ENCODE measurements around the gene FHIT. TPM values are rescaled to one million over a fixed set of nuclear protein-coding genes. Genes with fewer than 3 reads are reported as not detected.

Gene FHIT
- total and polyA plus RNA-seq, 10 of the 15 experiments (the other 5 are each of a cell fraction or from before 2014, with no cell fraction given): 4.2 to 14.9 (median 9.4) TPM

- POLR2A ChIA-PET: no interaction called here
- no peaks in the 10 kb centered on the region for H3K9me3 ChIP-seq (replicated peaks; ENCODE audit: control insufficient read depth, insufficient read depth, low read length)
- no peak for DNase-seq (ENCODE audit: low read depth, low spot score)
- H3K27me3 ChIP-seq (replicated peaks in 1 of 2; ENCODE audit: control insufficient read depth in 2 of 2, insufficient read depth in 2 of 2, low read length in 1 of 2): no peaks in the 10 kb centered on the region
- H3K9ac ChIP-seq (ENCODE audit: control insufficient read depth, insufficient read depth, low read length): no peak overlapping the region
- no peak overlapping the region for H3K27ac ChIP-seq (ENCODE audit: control insufficient read depth, insufficient read depth)
- BruUV-seq (replicated peaks): no TSS peak
- no peak overlapping the region for H3K4me3 ChIP-seq
- RAD21 ChIA-PET (ENCODE audit: unreplicated experiment): no interaction called here
- no peak overlapping the region for H3K4me2 ChIP-seq (ENCODE audit: control insufficient read depth, insufficient read depth)
- CTCF ChIA-PET: no interaction called here
- ATAC-seq: no peak
- in situ Hi-C loops (cut with MboI) (no loop called here), intact Hi-C loops (cut with micrococcal nuclease; ENCODE audit: unreplicated experiment) (no loop called here)
- H3K36me3 ChIP-seq (ENCODE audit: control insufficient read depth in 2 of 2, insufficient read depth in 2 of 2, low read length in 1 of 2): no peaks in the 10 kb centered on the region
- H4K20me1 ChIP-seq (ENCODE audit: control insufficient read depth, insufficient read depth): no peaks in the 10 kb centered on the region
- no peaks in the 10 kb centered on the region for H3K79me2 ChIP-seq (ENCODE audit: control insufficient read depth, insufficient read depth, low read length)
- peaks cover 11% of the 10 kb centered on the region for H3K4me1 ChIP-seq (ENCODE audit: control insufficient read depth, insufficient read depth, low read length)
- SMC1A ChIA-PET (ENCODE audit: uncharacterized antibody, unreplicated experiment): no interaction called here
- no peak overlapping the region for H2AFZ ChIP-seq (ENCODE audit: control insufficient read depth, low read depth, low read length)
- 76% methylated on average over 2 of the region's 2 CpGs for WGBS (ENCODE audit: insufficient coverage, insufficient replicate concordance, low lambda C conversion rate, missing lambda C conversion rate)
- FAIRE-seq: no peak
- TF ChIP-seq EGR1 (IDR thresholded peaks at IDR 0.05; ENCODE audit: borderline replicate concordance in 1 of 2, low read depth in 2 of 2, low read length in 2 of 2): no peak
- no peak for TF ChIP-seq ZNF592 (IDR thresholded peaks at IDR 0.05)
- TF ChIP-seq PRDM15 (CRISPR knock-in tag; IDR thresholded peaks at IDR 0.05): no peak
- no peak for TF ChIP-seq CBFB (IDR thresholded peaks at IDR 0.05; ENCODE audit: low read depth)
- TF ChIP-seq RELA (IDR thresholded peaks at IDR 0.05; ENCODE audit: borderline replicate concordance, partially characterized antibody): no peak
- TF ChIP-seq YY1 (IDR thresholded peaks at IDR 0.05; ENCODE audit: low read depth, low read length): no peak
- no peak for TF ChIP-seq ZZZ3 (IDR thresholded peaks at IDR 0.05; ENCODE audit: control insufficient read depth, insufficient read length, low read depth)
- no peak for TF ChIP-seq ATF2 (IDR thresholded peaks at IDR 0.05; ENCODE audit: low read length)
- TF ChIP-seq SKIL (IDR thresholded peaks at IDR 0.05; ENCODE audit: low read depth, poor library complexity, severe bottlenecking): no peak
- no peak for TF ChIP-seq HSF1 (IDR thresholded peaks at IDR 0.05; ENCODE audit: low read depth, low read length)
- no peak for TF ChIP-seq FOXK2 (IDR thresholded peaks at IDR 0.05)
These were observed 1471.0 kb downstream of the FHIT start for GRCh38 chr3:59780209-59780608.
